Adrenal gland (tissue), 12 donors: ENCODE measurements around the gene TNIK. TPM values are rescaled to one million over a fixed set of nuclear protein-coding genes. Genes with fewer than 3 reads are reported as not detected.

Experiments
- DNase-seq, 7 donors: peaks; one replicate each; pipeline ENCODE4 v3.0.0-alpha.2; 2019 to 2020
- H3K27ac ChIP-seq, 5 donors: fragments of 200-600 bp; sonication (generic) in 4 of 5; 1 replicate in 3 of 5; 2 replicates in 2 of 5; pipeline versions ENCODE4 v1.5.1 to v1.8.0; 2016 to 2020; ENCODE audit warnings: mild to moderate bottlenecking in 1 of 5
- H3K27me3 ChIP-seq: fragments of 200-600 bp; 2 replicates; pipeline ENCODE4 v1.8.0; 2021
- H3K36me3 ChIP-seq, 2 donors: fragments of 200-600 bp; replicated peaks in 1 of 2; 1 replicate in 1 of 2; 2 replicates in 1 of 2; pipeline versions ENCODE4 v1.5.1 to v1.8.0; 2018 to 2022
- H3K4me1 ChIP-seq, 2 donors: fragments of 200-600 bp; replicated peaks in 1 of 2; 1 replicate in 1 of 2; 2 replicates in 1 of 2; pipeline versions ENCODE4 v1.5.1 to v1.8.0; 2018 to 2021
- H3K4me3 ChIP-seq, 4 donors: fragments of 200-600 bp; sonication (generic) in 3 of 4; one replicate each; pipeline ENCODE4 v1.5.1; 2016 to 2018
- H3K9me3 ChIP-seq, 3 donors: fragments of 200-600 bp; sonication (generic) in 1 of 3; replicated peaks in 1 of 3; 1 replicate in 2 of 3; 2 replicates in 1 of 3; pipeline versions ENCODE4 v1.5.1 to v1.8.0; 2016 to 2021
- POLR2A ChIP-seq, 2 donors: fragments of 450-650 bp; IDR thresholded peaks; one replicate each; pipeline ENCODE4 v1.6.1; 2017; ENCODE audit warnings: antibody characterized with exemption in 2 of 2, mild to moderate bottlenecking in 2 of 2, moderate library complexity in 1 of 2
- WGBS, 4 donors: extraction: QIAGEN DNeasy Blood & Tissue Kit in 2 of 4; methylation state at CpG; one replicate each; pipeline versions ENCODE4 v1.1.5 to v1.1.7; 2013 to 2017; 5-methylcytosine and 5-hydroxymethylcytosine counted together
- intact Hi-C, 2 donors: fragments of 100-400 bp; cut with DNase I; formaldehyde crosslinking; loops; one replicate each; pipeline versions ENCODE4 v1.14.1 to v1.15.0; 2022 to 2023
- polyA plus RNA-seq, 3 donors: library from polyadenylated mRNA; stranded (reverse); fragments of 200-250 nt in 2 of 3; fragments of 350-450 nt in 1 of 3; fragmentation: Illumina TruSeq in 1 of 3; extraction: RNeasy Lipid Tissue Mini Kit (QIAGEN cat#74804) in 1 of 3; gene quantifications; one replicate each; pipeline ENCODE4 v1.2.3, GENCODE V29; 2013 to 2014
- total RNA-seq, 9 donors: library from RNA; depleted of rRNA in 4 of 9; stranded (reverse); fragments of >200 nt in 4 of 9; fragments of 120-200 nt in 1 of 9; fragmentation: NEBNext Ultra II Directional in 1 of 9; extraction: Animal tissue kit (Norgen Biotek cat#: 25700) in 1 of 9; gene quantifications; one replicate each; pipeline versions ENCODE4 v1.1.0 to v1.2.4, GENCODE V29; 2013 to 2023
- TF ChIP-seq, protein P1 (sequence below), 6 experiments: fragments of 450-650 bp in 4 of 6; fragments of 200-600 bp in 2 of 6; sonication (generic) in 1 of 6; IDR thresholded peaks; 1 replicate in 5 of 6; 2 replicates in 1 of 6; pipeline versions ENCODE4 v1.5.1 to v1.8.0; 2016 to 2021; ENCODE audit warnings: antibody characterized with exemption in 6 of 6, mild to moderate bottlenecking in 2 of 6, moderate library complexity in 1 of 6
- donor health status: healthy with polysubstance abuse.
- donor health status: Bipolar disorder and iron deficiency.
- donor health status: DM: yes; HTN: yes; CAD: no.
- donor health status: DM: no; HTN: no; CAD: no.
- donor health status: DM: no; HTN: no; CAD: no.
- donor health status: DM: yes; HTN: yes; CAD: no.

Gene TNIK
- total and polyA plus RNA-seq, 12 donors: 4.9 to 33.1 (median 10.7) TPM

- intact Hi-C loops: no loop called here
- no peak overlapping the region for H3K4me3 ChIP-seq
- H3K27ac ChIP-seq: no peak overlapping the region
- TF ChIP-seq POLR2A (IDR thresholded peaks at IDR 0.05): no peak
- TF ChIP-seq, protein P1, sequence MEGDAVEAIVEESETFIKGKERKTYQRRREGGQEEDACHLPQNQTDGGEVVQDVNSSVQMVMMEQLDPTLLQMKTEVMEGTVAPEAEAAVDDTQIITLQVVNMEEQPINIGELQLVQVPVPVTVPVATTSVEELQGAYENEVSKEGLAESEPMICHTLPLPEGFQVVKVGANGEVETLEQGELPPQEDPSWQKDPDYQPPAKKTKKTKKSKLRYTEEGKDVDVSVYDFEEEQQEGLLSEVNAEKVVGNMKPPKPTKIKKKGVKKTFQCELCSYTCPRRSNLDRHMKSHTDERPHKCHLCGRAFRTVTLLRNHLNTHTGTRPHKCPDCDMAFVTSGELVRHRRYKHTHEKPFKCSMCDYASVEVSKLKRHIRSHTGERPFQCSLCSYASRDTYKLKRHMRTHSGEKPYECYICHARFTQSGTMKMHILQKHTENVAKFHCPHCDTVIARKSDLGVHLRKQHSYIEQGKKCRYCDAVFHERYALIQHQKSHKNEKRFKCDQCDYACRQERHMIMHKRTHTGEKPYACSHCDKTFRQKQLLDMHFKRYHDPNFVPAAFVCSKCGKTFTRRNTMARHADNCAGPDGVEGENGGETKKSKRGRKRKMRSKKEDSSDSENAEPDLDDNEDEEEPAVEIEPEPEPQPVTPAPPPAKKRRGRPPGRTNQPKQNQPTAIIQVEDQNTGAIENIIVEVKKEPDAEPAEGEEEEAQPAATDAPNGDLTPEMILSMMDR (IDR thresholded peaks at IDR 0.05): no peak
- WGBS, 4 donors: 0 to 59% (median 50%) methylated on average over 1 of the region's 1 CpG
- no peak for DNase-seq
- peaks cover 0 to 7% of the 10 kb centered on the region in 2 donors for H3K4me1 ChIP-seq
- no peaks in the 10 kb centered on the region for H3K9me3 ChIP-seq
- no peaks in the 10 kb centered on the region for H3K27me3 ChIP-seq
- H3K36me3 ChIP-seq: no peaks in the 10 kb centered on the region
Measured at GRCh38 chr3:171297951-171298350, 162.3 kb downstream of the TNIK start.

DNA sequence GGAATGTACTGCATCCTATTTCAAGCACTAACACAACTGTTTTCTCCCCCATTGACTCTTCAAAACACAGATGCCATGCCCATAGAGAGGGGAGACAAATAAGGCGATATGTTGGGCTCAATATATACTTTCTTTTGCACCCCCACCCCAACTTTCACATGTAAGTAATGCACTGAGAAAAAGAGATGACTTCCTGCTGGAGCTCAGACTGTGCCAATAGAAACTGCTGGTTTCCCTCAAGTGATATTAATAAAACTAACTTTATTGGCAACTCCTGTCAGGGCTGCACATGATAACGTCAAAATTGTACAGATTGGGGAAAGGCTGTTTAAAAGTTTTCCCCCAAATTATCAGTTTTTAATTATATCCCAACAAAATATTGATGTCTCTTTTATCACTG, 163.0 kb downstream of the TNIK start:
- Histone ChIP-seq H3K27me3 (no peaks in the 10 kb centered on the region), H3K27ac (no peak overlapping the region), H3K4me1 (peaks cover 0 to 7% of the 10 kb centered on the region in 2 donors), H3K36me3 (no peaks in the 10 kb centered on the region), H3K9me3 (no peaks in the 10 kb centered on the region), H3K4me3 (no peak overlapping the region)
- no peak for DNase-seq
- intact Hi-C loops: no loop called here
- WGBS, 4 donors: 83 to 97% (median 86%) methylated on average over 2 of the region's 2 CpGs
- no peak for TF ChIP-seq POLR2A (IDR thresholded peaks at IDR 0.05)
- TF ChIP-seq, protein P1 (IDR thresholded peaks at IDR 0.05): no peak

GRCh38 chr3:171295484-171296373, 164.5 kb downstream of the TNIK start:
- H3K36me3 ChIP-seq: no peaks in the 10 kb centered on the region
- DNase-seq: no peak
- H3K4me3 ChIP-seq: no peak overlapping the region
- 48 to 56% (median 51%) methylated on average over 5 of the region's 5 CpGs for WGBS, 4 donors
- peaks cover 0 to 7% of the 10 kb centered on the region in 2 donors for H3K4me1 ChIP-seq
- no peak for TF ChIP-seq POLR2A (IDR thresholded peaks at IDR 0.05)
- TF ChIP-seq, protein P1 (IDR thresholded peaks at IDR 0.05): no peak
- H3K27ac ChIP-seq: no peak overlapping the region
- intact Hi-C loops: no loop called here
- H3K27me3 ChIP-seq: no peaks in the 10 kb centered on the region
- H3K9me3 ChIP-seq: no peaks in the 10 kb centered on the region

DNA sequence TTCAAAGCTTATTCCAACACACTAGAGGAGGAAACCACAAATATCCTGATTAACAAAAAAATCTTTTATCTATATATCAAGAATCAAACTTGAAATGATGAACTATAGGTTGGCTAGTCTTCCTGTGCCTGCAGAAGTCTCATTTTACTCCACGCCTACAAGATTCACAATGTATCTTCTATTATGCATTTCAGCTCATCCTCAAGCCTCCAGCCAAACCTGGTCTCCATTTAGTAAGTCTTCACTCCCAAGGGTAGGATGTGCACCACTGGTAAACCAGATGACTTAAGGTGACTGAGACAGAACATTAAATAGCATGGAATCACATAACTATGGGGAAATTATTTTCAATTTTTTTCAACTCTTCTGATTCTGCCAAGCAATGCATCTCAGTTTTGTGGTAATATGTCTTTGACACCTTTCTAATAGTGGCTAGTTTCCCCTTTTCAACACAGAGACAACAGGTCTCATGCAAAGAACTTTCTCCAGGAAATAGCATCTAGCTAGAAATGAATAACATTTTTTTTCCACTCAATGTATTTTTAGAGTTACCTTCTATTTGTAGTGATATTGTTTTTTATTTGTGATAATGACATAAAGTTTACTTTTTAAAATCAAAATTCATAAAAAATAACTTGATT, 166.9 kb downstream of the TNIK start:
- Histone ChIP-seq H3K9me3 (no peaks in the 10 kb centered on the region), H3K36me3 (no peaks in the 10 kb centered on the region), H3K27ac (no peak overlapping the region), H3K27me3 (no peaks in the 10 kb centered on the region), H3K4me3 (no peak overlapping the region), H3K4me1 (peaks cover 0 to 7% of the 10 kb centered on the region in 2 donors)
- no peak for DNase-seq
- TF ChIP-seq, protein P1 (IDR thresholded peaks at IDR 0.05): no peak
- TF ChIP-seq POLR2A (IDR thresholded peaks at IDR 0.05): no peak
- 94 to 100% (median 97%) methylated on average over 1 of the region's 1 CpG for WGBS, 4 donors
- intact Hi-C loops: no loop called here
